ENCODE data around the gene HINFP. TPM values are rescaled to one million over a fixed set of nuclear protein-coding genes. Genes with fewer than 3 reads are reported as not detected.

Gene HINFP
- 24.4 TPM for total RNA-seq

GRCh38 chr11:119121008-119121810 lies at the start of gene HINFP:
Gene HINFP, plus strand, starts transcription at chr11:119121580. Its CDS starts 5,365 bp downstream, at chr11:119126945.

GRCh38 chr11:119084663-119085436 lies 36.5 kb upstream of the HINFP start, which contains the start of gene HMBS:
Gene HMBS, plus strand, starts transcription at chr11:119084881. Its CDS starts 153 bp downstream, at chr11:119085034.

GRCh38 chr11:119101759-119102423 lies 19.5 kb upstream of the HINFP start, which contains the start of gene DPAGT1:
Gene DPAGT1, minus strand, starts transcription at chr11:119101853. Its CDS starts 198 bp downstream, at chr11:119101655.

GRCh38 chr11:119106564-119107537 lies 14.5 kb upstream of the HINFP start, which contains the start of gene C2CD2L:
Gene C2CD2L, plus strand, starts transcription at chr11:119107344. Its CDS starts 398 bp downstream, at chr11:119107742.

GRCh38 chr11:119149018-119149785 lies 27.8 kb downstream of the HINFP start, which contains the start of gene ABCG4:
Gene ABCG4, plus strand, starts transcription at chr11:119149052. Its CDS starts 914 bp downstream, at chr11:119149966.

GRCh38 chr11:119168471-119169281 lies 47.3 kb downstream of the HINFP start, which contains the start of gene NLRX1:
Gene NLRX1, plus strand, starts transcription at chr11:119168725. Its CDS starts 2,679 bp downstream, at chr11:119171404.

Other genes with a start within 250 kb of the HINFP start
- gene CXCR5, start 237.7 kb upstream of the HINFP start, total RNA-seq = not detected
- gene BCL9L, start 195.7 kb upstream of the HINFP start, total RNA-seq = 24.8 TPM
- not detected for gene UPK2, start 165.3 kb upstream of the HINFP start, total RNA-seq
- not detected for gene FOXR1, start 149.8 kb upstream of the HINFP start, total RNA-seq
- gene CENATAC, start 123.4 kb upstream of the HINFP start, total RNA-seq = 48.5 TPM
- gene RPS25, start 103.2 kb upstream of the HINFP start, total RNA-seq = 786 TPM
- 57.7 TPM for gene TRAPPC4, start 102.8 kb upstream of the HINFP start, total RNA-seq
- 24.0 TPM for gene SLC37A4, start 90.7 kb upstream of the HINFP start, total RNA-seq
- 74.0 TPM for gene HYOU1, start 64.4 kb upstream of the HINFP start, total RNA-seq
- gene VPS11, start 53.8 kb upstream of the HINFP start, total RNA-seq = 36.0 TPM
- 7.9 TPM for gene HMBS, start 36.7 kb upstream of the HINFP start, total RNA-seq
- 29.1 TPM for gene DPAGT1, start 19.7 kb upstream of the HINFP start, total RNA-seq
- gene C2CD2L, start 14.2 kb upstream of the HINFP start, total RNA-seq = 9.8 TPM
- gene ABCG4, start 27.5 kb downstream of the HINFP start, total RNA-seq = 14.6 TPM
- 24.0 TPM for gene NLRX1, start 47.1 kb downstream of the HINFP start, total RNA-seq
- gene NHERF4, start 63.9 kb downstream of the HINFP start, total RNA-seq = 0.44 TPM
- gene CBL, start 84.8 kb downstream of the HINFP start, total RNA-seq = 23.1 TPM
- 546 TPM for gene MCAM, start 195.6 kb downstream of the HINFP start, total RNA-seq
- gene RNF26, start 212.9 kb downstream of the HINFP start, total RNA-seq = 10.6 TPM
- 47.1 TPM for gene C1QTNF5, start 219.3 kb downstream of the HINFP start, total RNA-seq
- 5.8 TPM for gene MFRP, start 225.1 kb downstream of the HINFP start, total RNA-seq

Data from camera-type eye (tissue), 1 donor.